Gastrocnemius medialis (tissue), 4 donors: Measurements from ENCODE around the gene ICOS. TPM values are rescaled to one million over a fixed set of nuclear protein-coding genes. Genes with fewer than 3 reads are reported as not detected.

ENCODE experiments used
- ATAC-seq, 2 donors: fragments of 150-250 bp; one replicate each; pipeline ENCODE4 v1.9.1; 2016
- DNase-seq, 2 donors: peaks; one replicate each; pipeline ENCODE4 v3.0.0-alpha.2; 2019
- H3K27ac ChIP-seq, 4 donors: fragments of 200-600 bp; sonication (generic); 1 replicate in 1 of 4; 2 replicates in 3 of 4; pipeline ENCODE4 v1.5.1; 2016 to 2018; ENCODE audit warnings: mild to moderate bottlenecking in 2 of 4, moderate library complexity in 1 of 4
- H3K27me3 ChIP-seq, 3 donors: fragments of 200-600 bp; sonication (generic) in 2 of 3; 1 replicate in 1 of 3; 2 replicates in 2 of 3; pipeline versions ENCODE4 v1.5.1 to v1.6.0; 2016 to 2019; ENCODE audit warnings: mild to moderate bottlenecking in 1 of 3, moderate library complexity in 1 of 3
- H3K36me3 ChIP-seq, 2 donors: fragments of 200-600 bp; sonication (generic) in 1 of 2; one replicate each; pipeline ENCODE4 v1.5.1; 2017 to 2018
- H3K4me1 ChIP-seq, 2 donors: fragments of 200-600 bp; sonication (generic) in 1 of 2; one replicate each; pipeline ENCODE4 v1.5.1; 2016 to 2017; ENCODE audit warnings: mild to moderate bottlenecking in 2 of 2
- H3K4me3 ChIP-seq, 4 donors: fragments of 200-600 bp; sonication (generic) in 3 of 4; 1 replicate in 1 of 4; 2 replicates in 3 of 4; pipeline ENCODE4 v1.5.1; 2016 to 2019; ENCODE audit warnings: mild to moderate bottlenecking in 2 of 4
- H3K9me3 ChIP-seq, 3 donors: fragments of 200-600 bp; sonication (generic) in 2 of 3; 1 replicate in 1 of 3; 2 replicates in 2 of 3; pipeline ENCODE4 v1.5.1; 2016 to 2019
- POLR2A ChIP-seq, 2 donors: fragments of 450-650 bp; IDR thresholded peaks; one replicate each; pipeline ENCODE4 v1.6.1; 2017; ENCODE audit warnings: antibody characterized with exemption in 2 of 2, mild to moderate bottlenecking in 2 of 2, moderate library complexity in 2 of 2
- in situ Hi-C, 4 donors: fragments of 200-750 bp; cut with MboI; loops; one replicate each; pipeline versions ENCODE4 v1.15.0 to v1.8.0; 2017; ENCODE audit warnings: low sequenced_read_pairs in 4 of 4
- intact Hi-C: fragments of 100-400 bp; cut with DNase I; formaldehyde crosslinking; loops from one replicate; pipeline ENCODE4 v1.15.1; 2023; ENCODE audit warnings: low total_unique reads
- total RNA-seq, 4 donors: library from RNA; depleted of rRNA; stranded (reverse); fragments of >200 nt; gene quantifications; one replicate each; pipeline versions ENCODE4 v1.1.0 to v1.2.3, GENCODE V29; 2016
- TF ChIP-seq, protein P1 (sequence below), 5 experiments: fragments of 450-650 bp in 3 of 5; fragments of 200-600 bp in 2 of 5; sonication (generic) in 2 of 5; IDR thresholded peaks in 4 of 5; conservative IDR thresholded peaks in 1 of 5; 1 replicate in 4 of 5; 2 replicates in 1 of 5; pipeline ENCODE4 v1.5.1; 2016 to 2019; ENCODE audit warnings: antibody characterized with exemption in 5 of 5, mild to moderate bottlenecking in 3 of 5, moderate library complexity in 3 of 5

The ICOS gene
- total RNA-seq, 4 donors from 2014 or later, result not detected

DNA sequence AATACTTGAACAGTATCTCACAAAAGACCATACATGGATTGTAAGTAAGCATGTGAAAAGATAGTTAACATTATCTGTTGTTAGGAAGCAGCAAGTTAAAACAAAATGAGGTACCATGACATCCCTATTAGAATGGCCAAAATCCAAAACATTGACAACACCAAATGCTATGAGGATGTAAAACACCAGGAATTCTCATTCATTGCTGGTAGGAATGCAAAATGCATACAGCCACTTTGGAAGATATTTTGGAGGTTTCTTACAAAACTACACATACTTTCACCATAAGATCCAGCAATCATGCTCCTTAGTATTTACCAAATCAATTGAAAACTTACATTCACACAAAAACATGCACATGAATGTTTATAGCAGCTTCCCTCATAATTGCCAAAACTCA, 30.9 kb upstream of the ICOS start:
- in situ Hi-C loops (loop anchor here in 1 of 4 donors (25.0 kb wide), 1 partner anchor 418 kb away; no protein-coding TSS in a partner anchor), intact Hi-C loops (no loop called here)

DNA sequence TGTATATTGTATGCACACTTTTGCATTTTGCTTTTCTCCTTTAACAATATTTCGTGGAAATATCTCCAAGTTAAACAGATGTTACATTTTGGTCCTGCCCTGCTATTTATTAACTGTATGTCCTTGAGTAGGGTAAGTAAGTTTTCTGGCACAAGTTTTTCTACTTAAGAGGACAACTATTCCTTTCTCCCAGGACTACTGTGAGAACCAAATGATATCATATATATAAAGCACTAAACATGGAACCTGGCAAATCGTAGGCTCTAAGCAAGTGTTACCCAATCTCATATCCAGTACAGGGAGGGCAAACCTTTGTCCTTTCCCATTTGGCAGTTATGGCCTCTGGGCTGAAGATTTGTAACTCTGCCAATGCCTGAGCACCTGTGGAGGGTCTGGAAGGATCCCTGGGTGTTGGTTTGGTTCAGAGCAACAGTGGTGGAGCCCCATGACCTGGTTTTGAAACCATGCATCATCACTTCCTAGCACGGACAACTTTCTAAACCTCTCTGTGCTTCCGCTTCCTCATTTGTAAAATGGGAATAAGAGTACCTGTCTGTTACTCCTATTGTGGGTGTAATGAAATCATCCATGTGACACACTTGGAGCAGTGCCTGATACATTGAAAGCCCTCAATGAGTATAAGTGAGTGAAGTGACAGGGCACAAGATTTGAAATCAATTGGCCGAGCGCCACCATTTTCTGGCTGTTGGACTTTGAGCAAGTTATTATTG, 28.3 kb upstream of the ICOS start:
- intact Hi-C loops, result no loop called here
- peak overlapping the region in 2 of 4 donors; percentile 24 to 61 for H3K27ac ChIP-seq
- H3K9me3 ChIP-seq, result no peaks in the 10 kb centered on the region
- ATAC-seq (peak in 1 of 2 donors; percentile 29), DNase-seq (no peak)
- no peaks in the 10 kb centered on the region for H3K27me3 ChIP-seq
- no peak overlapping the region for H3K4me3 ChIP-seq
- in situ Hi-C loops, result loop anchor here in 1 of 4 donors (25.0 kb wide), 1 partner anchor 421 kb away; no protein-coding TSS in a partner anchor
- no peak for TF ChIP-seq POLR2A (IDR thresholded peaks at IDR 0.05)
- peaks cover 12 to 18% of the 10 kb centered on the region in 2 donors for H3K4me1 ChIP-seq
- no peaks in the 10 kb centered on the region for H3K36me3 ChIP-seq

More for the DNA sequence above, 30.9 kb upstream of the ICOS start:
- peaks cover 0 to 4% (median 0%) of the 10 kb centered on the region in 3 donors for H3K9me3 ChIP-seq
- no peak overlapping the region for H3K27ac ChIP-seq
- no peaks in the 10 kb centered on the region for H3K36me3 ChIP-seq
- DNase-seq (no peak), ATAC-seq (no peak)
- no peak for TF ChIP-seq POLR2A (IDR thresholded peaks at IDR 0.05)
- TF ChIP-seq, protein P1, sequence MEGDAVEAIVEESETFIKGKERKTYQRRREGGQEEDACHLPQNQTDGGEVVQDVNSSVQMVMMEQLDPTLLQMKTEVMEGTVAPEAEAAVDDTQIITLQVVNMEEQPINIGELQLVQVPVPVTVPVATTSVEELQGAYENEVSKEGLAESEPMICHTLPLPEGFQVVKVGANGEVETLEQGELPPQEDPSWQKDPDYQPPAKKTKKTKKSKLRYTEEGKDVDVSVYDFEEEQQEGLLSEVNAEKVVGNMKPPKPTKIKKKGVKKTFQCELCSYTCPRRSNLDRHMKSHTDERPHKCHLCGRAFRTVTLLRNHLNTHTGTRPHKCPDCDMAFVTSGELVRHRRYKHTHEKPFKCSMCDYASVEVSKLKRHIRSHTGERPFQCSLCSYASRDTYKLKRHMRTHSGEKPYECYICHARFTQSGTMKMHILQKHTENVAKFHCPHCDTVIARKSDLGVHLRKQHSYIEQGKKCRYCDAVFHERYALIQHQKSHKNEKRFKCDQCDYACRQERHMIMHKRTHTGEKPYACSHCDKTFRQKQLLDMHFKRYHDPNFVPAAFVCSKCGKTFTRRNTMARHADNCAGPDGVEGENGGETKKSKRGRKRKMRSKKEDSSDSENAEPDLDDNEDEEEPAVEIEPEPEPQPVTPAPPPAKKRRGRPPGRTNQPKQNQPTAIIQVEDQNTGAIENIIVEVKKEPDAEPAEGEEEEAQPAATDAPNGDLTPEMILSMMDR (IDR thresholded peaks at IDR 0.05 in 4 of 5, conservative IDR thresholded peaks at IDR 0.05 in 1 of 5), result no peak
- peaks cover 12 to 18% of the 10 kb centered on the region in 2 donors for H3K4me1 ChIP-seq
- H3K27me3 ChIP-seq, result no peaks in the 10 kb centered on the region
- no peak overlapping the region for H3K4me3 ChIP-seq

DNA sequence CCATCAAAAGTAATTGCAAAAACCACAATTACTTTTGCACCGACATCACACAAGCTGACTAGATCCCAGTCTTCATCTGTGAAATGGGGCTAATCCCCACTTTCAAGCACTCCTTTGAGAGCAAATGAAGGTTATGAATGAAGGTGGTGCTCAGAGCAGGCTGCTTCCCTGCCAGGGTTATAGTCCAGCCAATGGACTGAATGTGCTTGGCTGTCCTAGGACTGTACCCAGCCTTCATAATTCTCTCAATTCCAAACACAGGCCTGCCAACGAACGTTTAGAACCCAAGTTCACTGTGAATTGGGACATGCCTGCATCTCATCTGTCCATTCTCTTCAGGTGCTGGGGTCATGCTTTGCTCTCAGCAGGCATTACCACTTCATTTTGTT, 27.8 kb upstream of the ICOS start:
- Histone ChIP-seq H3K4me3 (peak overlapping the region in 1 of 4 donors; percentile 47), H3K4me1 (peaks cover 12 to 18% of the 10 kb centered on the region in 2 donors), H3K9me3 (no peaks in the 10 kb centered on the region), H3K27ac (peak overlapping the region in 3 of 4 donors; percentile 24 to 61 (median 40)), H3K27me3 (no peaks in the 10 kb centered on the region), H3K36me3 (no peaks in the 10 kb centered on the region)
- DNase-seq, result no peak
- in situ Hi-C loops, result loop anchor here in 1 of 4 donors (25.0 kb wide), 1 partner anchor 421 kb away; no protein-coding TSS in a partner anchor
- intact Hi-C loops, result loop anchor here (1.0 kb wide), 1 partner anchor 424 kb away; no protein-coding TSS in a partner anchor
- TF ChIP-seq, protein P1 (IDR thresholded peaks at IDR 0.05 in 4 of 5, conservative IDR thresholded peaks at IDR 0.05 in 1 of 5), result no peak
- no peak for TF ChIP-seq POLR2A (IDR thresholded peaks at IDR 0.05)
- peak in 1 of 2 donors; percentile 50 for ATAC-seq

DNA sequence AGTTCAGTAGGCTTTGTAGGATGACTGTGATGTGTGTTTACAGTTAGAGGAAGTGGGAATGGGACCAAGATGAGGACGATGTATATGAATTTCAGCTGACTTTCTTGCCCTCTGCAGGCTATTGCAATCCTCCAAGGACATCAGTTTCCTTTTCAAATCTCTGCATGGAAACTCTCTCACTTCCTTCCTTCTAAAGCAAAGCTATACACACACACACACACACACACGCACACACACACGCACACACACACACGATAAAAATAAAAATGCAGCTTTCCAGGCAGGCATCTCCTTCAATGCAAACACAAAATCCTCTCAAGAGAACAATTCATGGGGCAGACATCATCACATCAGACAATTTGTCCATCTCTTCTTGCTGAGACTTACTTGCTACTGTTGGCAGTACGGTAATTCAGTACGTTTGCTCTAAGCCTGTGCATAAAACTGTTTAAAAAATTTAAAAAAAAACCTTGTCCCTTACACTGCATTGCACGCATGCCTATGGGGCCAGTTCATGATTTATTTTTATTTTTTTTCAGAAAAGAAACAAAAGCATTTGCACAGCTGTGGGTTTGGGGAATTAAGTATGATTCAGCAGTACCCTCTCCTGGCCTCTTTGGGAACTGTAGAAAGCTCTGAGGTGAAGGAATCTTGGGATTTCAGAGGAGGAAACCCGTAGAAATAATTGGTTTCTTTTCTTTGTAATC, 27.1 kb upstream of the ICOS start:
- no peaks in the 10 kb centered on the region for H3K9me3 ChIP-seq
- intact Hi-C loops (loop anchor here (1.0 kb wide), 1 partner anchor 425 kb away; no protein-coding TSS in a partner anchor), in situ Hi-C loops (loop anchor here in 1 of 4 donors (25.0 kb wide), 1 partner anchor 422 kb away; no protein-coding TSS in a partner anchor)
- peak overlapping the region; percentile 5 to 47 (median 29) for H3K4me3 ChIP-seq
- ATAC-seq (peak; percentile 64 to 78), DNase-seq (no peak)
- TF ChIP-seq, protein P1 (IDR thresholded peaks at IDR 0.05 in 4 of 5, conservative IDR thresholded peaks at IDR 0.05 in 1 of 5), result peak; percentile 49 to 73 (median 65)
- TF ChIP-seq POLR2A (IDR thresholded peaks at IDR 0.05), result no peak
- no peaks in the 10 kb centered on the region for H3K36me3 ChIP-seq
- H3K4me1 ChIP-seq, result peaks cover 13 to 18% of the 10 kb centered on the region in 2 donors
- no peaks in the 10 kb centered on the region for H3K27me3 ChIP-seq
- peak overlapping the region in 2 of 4 donors; percentile 24 to 61 for H3K27ac ChIP-seq
